T1000 (cell line): ENCODE results near the gene ABLIM1.

Experiments used
- DNase-seq: peaks from one replicate; lab custom pipeline; 2025; ENCODE audit warnings: mixed read lengths; lab: John Stamatoyannopoulos, UW

Gene ABLIM1

GRCh38 chr10:114518401-114519305 is 139.4 kb downstream of the ABLIM1 start:
- DNase-seq = no peak

- DNase-seq = no peak
Measured at GRCh38 chr10:114517368-114518250, 140.5 kb downstream of the ABLIM1 start.

DNA sequence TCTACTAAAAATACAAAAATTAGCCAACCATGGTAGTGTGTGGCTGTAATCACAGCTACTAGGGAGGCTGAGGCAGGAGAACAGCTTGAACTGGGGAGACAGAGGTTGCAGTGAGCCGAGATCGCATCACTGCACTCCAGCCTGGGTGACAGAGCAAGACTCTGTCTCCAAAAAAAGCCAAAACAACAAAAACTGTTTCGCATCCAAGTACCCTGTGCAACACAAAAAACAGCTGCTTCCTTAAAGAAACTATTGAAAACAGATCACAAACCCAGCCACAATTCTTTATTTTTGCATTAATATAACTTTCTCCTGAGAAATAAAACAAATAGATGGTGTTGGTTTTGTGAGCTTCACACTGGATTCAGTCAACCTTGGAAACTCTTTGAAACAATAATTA is 141.7 kb downstream of the ABLIM1 start:
- no peak for DNase-seq

DNA sequence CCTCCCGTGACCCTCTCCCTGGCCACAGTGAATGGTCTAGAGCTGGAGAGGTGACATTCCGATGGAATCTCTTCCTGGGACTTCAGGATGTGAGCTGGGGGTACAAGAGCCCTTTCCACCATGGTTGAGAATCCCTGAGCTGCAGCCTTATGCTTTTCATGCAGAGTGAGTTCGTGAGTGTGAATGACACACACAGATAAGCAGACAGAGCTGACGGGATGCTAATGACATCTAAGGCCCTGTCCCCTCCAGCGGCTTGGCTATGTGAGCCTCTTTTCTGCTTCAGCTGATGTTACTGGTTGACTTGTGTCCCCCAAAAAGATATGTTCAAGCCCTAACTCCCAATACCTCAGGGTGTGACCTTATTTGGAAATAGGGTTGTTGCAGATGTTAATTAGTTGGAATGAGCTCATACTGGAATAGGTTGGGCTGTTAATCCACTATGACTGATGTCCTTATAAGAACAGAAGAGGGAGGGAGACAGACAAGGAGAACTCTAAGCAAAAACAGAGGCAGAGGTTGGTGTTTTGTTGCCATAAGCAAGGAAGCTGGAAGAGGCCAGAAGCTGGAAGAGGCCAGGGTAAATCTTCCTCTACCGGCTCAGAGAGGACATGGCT is 142.7 kb downstream of the ABLIM1 start:
- DNase-seq = no peak

GRCh38 chr10:114513381-114513792 is 144.7 kb downstream of the ABLIM1 start:
- no peak for DNase-seq

DNA sequence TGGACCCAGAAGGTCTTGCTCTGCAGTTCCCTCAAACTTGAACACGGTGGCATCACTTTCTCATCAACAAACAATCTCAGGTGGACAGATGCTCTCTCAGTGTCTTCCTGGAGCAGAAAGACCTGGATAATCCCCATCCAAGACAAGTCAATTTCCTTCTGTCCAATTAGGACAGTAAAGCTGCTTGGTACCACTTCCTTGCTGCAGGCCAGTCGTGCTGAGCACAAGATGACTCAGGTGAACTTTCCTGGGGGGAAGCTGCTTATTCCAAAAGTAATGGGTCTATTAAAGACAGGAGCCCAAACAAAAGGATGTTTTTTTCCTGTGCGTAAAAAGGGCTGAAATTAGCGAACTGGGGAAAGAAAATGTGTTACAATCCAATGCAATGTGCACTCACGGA is 146.2 kb downstream of the ABLIM1 start:
- no peak for DNase-seq

GRCh38 chr10:114508376-114508775 is 149.7 kb downstream of the ABLIM1 start:
- no peak for DNase-seq

DNA sequence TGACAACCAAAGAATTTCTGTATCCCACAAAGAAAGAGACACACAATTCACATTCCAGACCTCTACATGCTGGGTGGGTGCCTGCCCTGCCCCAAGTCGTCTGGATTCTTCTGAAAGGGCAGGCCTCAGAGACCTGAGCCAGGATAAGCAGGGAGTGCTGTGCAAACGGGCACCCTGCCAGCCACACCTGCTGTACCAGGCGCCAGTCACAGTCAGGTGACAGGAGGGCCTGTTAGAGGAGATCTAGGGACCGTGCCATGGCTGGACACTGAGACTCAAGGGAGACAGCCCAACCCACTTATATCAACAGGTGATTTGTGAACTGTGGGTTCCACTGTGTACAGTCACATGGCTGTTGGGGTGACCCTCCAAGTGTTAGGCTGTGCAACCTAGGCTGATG is 150.6 kb downstream of the ABLIM1 start:
- no peak for DNase-seq

GRCh38 chr10:114506871-114507385 is 151.1 kb downstream of the ABLIM1 start:
- DNase-seq = no peak

- no peak for DNase-seq
Measured at GRCh38 chr10:114504769-114505579, 153.1 kb downstream of the ABLIM1 start.

- DNase-seq = no peak
Measured at GRCh38 chr10:114502074-114502473, 156.0 kb downstream of the ABLIM1 start.

DNA sequence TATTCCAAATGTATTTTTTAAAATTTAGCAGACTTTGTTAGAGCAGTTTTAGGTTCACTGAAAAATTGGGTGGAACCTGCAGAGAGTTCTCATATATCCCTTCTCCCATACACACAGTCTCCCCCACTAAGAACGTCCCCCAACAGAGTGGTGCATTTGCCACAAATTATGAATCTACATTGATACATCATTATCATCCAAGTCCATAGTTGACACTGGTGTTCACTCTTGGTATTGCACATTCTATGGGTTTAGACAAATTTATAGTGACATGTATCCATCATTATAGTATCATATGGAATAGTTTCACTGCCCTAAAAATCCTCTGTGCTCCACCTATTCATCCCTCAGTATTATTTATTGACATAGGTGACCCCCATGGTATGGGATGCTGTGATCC is 156.4 kb downstream of the ABLIM1 start:
- DNase-seq = no peak

GRCh38 chr10:114500643-114501042 is 157.4 kb downstream of the ABLIM1 start:
- DNase-seq = no peak

- DNase-seq = no peak
Measured at GRCh38 chr10:114499630-114500190, 158.4 kb downstream of the ABLIM1 start.

DNA sequence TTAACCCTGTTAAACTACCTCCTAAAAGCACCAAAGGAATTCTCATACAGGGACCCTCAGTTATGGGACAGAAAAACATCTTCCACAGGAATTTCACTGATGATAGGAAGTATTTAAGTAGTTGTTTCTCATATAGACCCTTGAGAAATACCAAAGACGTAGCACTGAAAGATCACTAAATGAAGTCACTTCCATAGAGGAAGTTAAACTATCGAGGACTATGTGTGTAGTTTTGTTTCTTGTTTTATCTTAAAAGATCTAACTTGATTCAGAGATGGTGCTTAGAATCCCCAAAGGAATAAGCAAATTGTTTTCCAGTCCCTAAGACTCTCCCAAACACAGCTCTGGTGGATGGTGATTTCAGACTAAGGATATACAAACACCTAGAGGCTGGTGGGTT is 159.0 kb downstream of the ABLIM1 start:
- DNase-seq = no peak

DNA sequence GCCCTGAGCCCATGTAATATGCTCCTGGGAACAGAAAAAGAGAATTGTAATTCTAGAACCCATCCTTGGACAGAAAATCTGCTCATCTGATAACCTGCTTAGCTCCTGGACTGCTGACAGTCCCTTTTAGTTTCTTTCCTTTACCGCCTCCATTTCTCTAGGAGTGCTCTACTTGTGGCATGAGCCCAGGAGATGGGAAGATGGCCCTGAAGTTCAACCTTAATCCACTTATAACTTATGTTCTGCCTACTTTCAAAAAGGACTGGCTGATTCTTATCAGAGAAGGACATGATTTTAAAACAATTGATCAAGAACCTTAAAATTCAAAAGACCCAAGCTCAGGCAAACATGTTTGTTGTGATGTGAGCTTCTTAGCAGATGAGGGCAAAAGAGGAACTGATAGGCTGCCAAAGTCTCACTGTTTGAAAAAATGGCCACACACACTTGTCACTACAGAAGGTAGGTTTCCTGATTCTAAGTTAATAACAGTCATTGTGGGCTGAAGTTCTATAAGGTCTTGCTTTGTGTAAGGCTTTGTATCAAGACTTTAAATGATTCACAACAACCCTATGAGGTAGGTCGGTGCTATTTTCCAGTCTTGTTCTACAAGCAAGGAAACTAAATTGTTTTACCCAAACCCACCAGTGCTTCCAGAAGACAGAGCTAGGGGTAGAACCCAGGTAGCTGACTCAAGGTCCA is 159.5 kb downstream of the ABLIM1 start:
- DNase-seq = no peak

GRCh38 chr10:114495303-114495702 is 162.8 kb downstream of the ABLIM1 start:
- DNase-seq = no peak

DNA sequence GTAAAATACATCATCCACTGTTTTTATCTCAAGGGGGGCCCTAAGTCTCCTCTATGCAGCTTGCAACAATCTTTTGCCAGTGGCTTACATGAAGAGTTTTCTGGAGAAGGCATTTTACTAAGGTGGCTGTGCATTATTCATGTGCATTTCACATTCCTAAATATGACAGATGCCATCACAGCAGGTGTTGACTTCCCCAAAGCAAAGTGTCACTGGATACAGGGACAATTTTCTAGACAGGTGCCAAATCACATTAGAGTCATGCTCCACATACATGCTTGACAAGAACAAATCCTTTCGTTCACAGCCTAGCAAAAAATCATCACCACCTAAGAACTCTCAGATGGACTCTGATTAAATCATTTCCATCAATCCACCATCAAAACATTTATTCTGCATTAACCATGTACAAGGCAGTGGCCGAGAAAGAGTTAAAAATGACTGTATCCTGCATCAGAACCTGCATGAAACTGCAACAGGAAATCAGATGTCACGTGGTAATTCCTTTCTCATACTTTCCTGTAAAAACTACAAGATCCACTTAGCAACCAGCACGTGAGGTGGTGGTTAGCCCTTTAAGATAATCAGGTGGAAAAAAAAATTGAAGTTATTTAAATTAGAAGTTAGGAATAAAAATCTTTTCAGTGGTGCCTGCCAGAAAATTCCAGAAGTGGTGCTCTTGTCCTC is 165.6 kb downstream of the ABLIM1 start:
- DNase-seq = no peak

GRCh38 chr10:114491933-114492332 is 166.1 kb downstream of the ABLIM1 start:
- DNase-seq = no peak

GRCh38 chr10:114491419-114491818 is 166.7 kb downstream of the ABLIM1 start:
- DNase-seq = no peak
